OCI-LY1 (cell line): ENCODE data around the gene SDHD.

Experiments used
- CTCF ChIP-seq: fragments of 200-600 bp; sonication (generic), shearing (Covaris generic); IDR thresholded peaks from 2 replicates; pipeline ENCODE4 v1.5.1; 2017; ENCODE audit warnings: mild to moderate bottlenecking, antibody characterized with exemption, low read length, moderate library complexity, mixed read lengths
- EZH2 ChIP-seq: fragments of 200-600 bp; sonication (generic), shearing (Covaris generic); IDR thresholded peaks from 2 replicates; pipeline ENCODE4 v1.8.0; 2017; ENCODE audit warnings: borderline replicate concordance, mixed run types, mild to moderate bottlenecking, antibody characterized with exemption, low read length, moderate library complexity, mixed read lengths

- no peak for TF ChIP-seq CTCF
- no peak for TF ChIP-seq EZH2
These were observed 13.8 kb downstream of the SDHD start for GRCh38 chr11:112100462-112100861.
